NCI-H446 treated with DMSO at 0.1 percent for 48 hours (cell line): ENCODE measurements around the gene IDH3A.

Source experiments
- DNase-seq: peaks from one replicate; lab custom pipeline; 2025; lab: John Stamatoyannopoulos, UW

The IDH3A gene

DNA sequence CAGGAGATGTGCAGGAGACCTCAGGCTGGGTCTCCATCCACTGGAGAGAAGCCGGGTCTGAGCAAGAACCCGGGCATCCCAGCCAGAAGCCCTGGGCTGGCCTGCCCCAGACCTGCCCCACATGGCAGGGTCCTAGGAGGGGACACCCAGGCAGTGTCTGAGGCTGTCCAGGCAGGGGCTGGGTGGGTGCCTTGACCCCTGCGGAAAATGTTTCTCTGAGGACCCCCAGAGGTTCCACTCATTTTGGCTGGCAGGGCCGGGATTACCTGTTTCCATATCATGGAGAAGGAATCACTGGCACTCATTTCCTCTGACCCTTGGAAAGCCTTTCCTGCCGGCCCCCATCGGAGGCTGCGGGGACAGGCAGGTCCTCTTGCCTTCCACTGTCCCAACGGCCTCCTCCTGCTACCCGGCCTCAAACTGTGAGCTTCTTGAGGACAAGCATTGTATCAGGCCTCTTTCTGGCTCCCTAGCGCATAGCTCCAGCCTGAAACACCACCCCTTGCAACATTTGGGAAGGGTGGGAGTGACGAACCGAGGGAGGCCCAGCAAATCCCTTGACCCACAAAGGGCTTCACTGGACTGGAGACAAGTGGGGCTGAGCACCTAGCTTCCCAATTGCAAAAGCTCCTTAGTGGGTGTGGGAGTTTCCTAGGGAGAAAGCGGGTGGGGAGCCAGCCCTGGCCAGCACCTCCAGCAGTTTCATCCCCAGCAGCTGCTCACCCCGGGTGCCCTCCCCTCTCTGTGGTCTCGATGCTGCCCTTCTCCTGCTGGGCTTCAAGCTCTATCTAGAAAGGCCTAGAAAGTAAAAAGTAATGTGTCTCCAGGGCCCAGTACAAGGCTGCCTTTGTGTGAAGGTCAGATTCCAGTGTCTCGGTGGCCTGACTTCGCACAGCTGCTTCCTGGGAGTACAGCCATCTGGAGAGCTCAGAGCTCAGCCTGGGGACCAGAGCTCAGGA is 55.5 kb downstream of the IDH3A start:
- DNase-seq = no peak

DNA sequence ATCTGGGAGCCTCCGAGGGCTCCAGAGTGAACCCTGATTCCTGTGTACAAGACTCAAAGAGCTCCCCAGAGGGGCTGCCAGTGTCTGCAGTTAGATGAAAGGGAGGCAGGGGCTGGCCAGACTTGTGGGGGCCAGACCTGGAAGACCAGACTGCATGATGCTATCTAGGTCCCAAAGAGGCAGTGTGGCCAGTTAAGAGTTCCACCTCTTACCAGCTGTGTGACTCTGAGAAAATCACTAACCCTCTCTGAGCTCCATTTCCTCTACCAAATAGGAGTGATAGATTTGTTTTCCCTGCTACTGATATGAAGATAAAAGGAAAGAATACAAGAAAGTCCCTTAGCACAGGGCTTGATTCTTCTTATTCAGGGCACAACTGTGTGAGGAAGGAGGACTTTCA is 56.2 kb downstream of the IDH3A start:
- DNase-seq = no peak

DNA sequence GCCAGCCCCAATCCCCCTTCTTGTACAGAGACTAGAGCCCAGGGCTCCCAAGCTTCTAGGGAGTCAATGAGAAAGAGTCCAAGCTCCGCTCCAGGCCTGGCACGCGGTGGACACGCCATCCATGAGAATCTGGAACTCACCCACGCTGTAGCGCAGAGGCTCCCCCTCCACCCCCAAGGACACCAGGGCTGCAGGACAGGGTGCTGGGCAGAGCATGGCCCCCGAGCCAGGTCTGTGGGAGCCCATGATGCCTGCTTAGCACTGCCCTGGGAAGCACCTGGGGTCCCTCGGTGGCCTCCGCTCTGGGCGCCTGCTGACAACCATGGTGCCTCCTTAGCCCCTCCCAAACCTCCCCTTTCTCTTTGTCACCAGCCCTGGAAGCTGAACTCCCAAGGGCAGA is 56.7 kb downstream of the IDH3A start:
- no peak for DNase-seq

DNA sequence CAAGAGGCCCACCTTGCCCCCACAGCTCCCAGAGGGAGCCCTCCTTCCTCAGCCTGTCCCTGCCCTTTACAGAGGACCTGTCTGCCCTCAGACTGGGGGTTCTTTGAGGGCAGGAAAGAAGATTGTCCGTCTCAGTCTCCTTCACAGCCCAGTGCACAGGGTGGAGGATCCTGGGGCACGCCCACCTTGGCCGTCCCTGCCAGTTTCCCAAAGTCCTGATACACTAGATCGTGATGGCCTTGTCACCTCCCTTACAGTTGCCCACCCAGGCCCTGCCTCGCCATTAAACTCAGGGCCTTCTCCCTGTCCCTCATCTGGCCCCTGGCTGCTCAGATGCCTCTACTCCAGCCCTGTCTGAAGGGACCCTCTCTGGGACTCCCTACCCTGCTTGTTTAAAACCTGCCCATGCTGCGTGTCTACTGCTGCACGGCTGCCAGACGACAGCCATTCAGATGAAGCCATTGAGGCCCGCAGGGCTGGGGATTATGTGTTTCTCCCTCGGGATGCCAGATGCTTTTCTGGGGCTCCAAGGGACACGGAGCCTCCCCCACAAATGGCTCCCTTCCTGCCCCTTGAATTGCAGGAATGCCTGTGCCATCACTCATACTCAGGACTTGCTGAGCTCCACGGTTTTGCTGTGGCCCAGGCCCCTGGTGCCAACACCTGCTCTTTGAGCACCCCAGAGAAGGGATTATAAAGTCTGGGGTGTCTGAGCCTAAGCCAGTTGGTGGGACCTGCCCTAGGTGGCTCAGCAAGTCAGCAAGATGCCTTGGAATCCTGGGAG is 57.4 kb downstream of the IDH3A start:
- no peak for DNase-seq

DNA sequence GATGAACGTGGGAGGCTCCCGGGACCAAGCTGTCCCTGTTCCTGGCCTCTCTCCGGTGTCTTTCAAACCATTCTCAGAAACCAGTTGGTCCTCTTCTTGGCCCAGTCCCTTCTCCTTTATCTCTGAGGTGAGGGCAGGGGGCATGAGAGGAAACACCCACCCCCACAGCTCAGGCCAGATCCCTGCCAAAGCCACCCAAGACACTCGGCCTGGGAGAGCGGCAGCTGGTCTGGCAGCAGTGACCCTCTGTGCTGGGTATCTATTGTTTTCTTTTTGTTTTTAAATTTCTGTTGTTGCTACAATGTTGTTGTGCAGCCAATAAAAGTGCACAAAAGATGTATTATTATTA is 57.9 kb downstream of the IDH3A start:
- no peak for DNase-seq

DNA sequence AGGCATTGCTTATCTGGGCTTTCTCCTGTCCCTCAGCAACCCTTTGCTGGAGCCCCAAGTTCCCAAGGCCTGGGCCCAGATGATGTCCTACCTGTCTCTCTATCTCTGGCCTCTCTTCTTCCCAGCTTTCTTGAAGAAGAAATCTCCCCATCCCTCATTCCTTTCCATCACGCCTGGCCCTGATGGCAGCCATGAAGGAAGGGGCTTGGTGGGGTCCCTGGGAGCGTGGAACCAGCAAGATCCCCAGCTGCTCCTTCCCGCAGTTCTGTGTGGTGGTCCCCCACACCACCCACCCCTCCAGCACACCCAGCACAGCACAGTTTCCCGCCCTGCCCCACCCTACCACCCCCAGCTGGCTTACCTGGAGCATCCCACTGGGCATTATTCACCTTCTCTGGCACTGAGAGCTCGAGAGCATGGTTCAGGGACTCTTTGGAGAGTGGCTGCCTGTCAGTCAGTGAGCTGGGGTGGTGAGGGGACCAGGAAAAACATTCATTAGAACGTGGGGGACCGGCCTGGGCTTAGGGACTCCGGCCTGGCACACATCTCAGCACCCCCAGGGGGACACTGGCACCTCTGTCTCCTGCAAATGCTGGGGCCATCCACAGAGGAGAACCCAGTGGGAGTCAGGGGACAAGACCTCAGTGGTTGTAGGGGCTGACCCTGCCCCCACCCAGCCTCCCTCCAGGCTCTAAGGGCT is 58.6 kb downstream of the IDH3A start:
- DNase-seq = no peak

DNA sequence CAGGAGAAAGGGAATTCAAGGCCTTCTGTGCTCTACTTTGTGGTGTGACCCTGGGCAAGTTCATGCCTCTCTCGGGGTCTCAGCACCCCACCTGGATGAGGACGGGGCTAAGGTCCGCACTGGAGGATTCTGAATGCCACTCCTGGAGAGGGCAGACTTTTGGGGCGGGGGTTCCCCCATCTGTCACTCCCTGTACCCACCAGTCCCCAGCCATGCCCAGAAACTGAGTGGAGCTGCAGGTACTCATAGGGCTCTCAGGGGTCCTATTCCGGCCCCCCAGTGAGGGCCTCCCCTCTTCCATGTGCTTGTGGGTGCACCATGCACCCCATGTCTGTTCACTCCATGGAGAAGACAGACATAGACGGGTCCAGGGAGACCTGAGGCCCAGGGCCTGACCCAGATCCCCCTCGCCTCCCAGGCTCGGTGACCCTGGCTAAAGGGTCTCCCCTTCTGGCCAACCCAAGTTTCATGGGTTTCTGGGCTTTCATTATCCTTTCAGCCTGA is 59.2 kb downstream of the IDH3A start:
- DNase-seq = no peak

DNA sequence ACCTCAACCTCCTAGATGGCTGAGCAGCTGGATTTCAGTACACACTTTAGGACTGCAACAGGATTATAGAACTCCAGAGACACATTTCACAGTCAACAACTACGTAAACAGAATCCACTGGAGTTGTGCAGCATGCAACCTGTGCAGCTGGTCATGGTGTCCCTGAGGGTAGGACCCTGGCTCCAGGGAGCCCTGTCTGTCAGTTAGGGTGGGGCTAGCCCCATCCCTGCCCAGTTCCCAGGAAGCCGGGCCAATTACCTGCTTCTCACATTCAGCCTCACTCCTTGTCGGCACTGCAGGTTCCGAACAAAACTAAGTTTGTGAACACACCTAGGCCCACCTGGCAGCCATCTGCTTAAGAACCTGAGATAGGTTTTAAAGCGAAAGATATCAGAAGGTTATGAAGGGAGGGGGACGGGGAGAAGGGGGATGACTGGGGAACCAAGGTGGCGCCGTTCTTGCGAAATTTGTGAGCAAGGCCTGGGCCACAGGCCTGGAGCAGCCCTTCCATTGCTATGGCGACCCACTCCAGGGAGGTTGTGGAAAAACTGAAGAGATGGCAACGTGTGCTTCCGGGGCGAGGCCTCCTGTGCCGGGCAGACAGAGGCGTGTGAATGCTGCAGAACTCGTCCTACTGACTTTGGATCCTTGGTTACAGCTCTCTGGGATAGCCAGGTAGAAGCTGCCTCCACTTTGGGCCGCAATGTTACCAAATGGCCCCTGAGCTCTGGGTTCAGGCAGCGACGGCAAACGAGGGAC is 59.9 kb downstream of the IDH3A start:
- no peak for DNase-seq

DNA sequence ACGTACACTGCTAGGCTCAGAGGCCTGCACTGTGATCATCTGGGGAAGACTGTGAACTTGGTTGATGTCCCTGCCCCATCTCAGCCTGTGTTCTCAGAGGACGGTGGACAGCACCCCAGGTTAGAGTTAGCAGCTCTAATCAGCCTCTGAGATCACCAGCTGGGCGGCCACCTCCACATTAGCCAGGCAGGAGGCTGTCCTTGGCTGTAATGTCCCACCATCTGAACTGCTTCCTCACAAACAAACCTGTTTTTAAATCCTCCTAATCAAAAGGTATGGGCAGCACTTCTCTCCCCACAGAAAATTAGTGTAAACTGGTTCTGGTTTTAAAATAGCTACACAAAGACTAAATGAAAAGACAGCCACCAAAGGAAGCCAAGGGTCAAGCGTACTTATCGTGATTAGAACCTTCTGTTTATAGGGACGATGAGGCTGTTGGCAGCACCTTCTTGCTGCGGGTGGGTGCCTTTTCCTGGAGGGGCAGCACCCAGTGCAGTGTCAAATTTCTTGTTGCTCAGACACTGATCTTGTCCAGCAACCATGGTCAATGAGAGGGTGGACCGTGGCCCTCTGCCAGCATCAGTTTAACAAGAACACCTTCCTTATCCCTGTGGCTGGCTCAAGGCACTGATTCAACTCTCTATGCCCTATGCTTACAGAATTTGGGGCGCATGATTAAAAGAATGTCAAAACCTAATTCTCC is 60.6 kb downstream of the IDH3A start:
- DNase-seq = no peak

DNA sequence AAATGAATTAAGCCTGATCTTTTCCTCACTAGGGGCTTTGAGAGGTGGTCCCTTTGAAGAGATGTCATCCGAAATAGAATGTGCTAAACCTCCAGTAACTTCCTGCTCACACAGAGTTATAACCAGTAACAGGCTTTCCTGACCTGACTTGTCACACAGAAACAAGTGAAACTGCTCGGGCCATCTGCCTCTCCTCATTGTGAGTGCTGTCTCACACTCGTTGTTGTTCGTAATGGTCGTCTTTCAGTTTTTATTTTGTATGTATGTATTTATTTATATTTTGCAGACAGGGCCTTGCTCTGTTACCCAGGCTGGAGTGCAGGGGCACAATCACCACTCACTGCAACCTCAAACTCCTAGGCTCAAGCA is 61.2 kb downstream of the IDH3A start:
- no peak for DNase-seq

DNA sequence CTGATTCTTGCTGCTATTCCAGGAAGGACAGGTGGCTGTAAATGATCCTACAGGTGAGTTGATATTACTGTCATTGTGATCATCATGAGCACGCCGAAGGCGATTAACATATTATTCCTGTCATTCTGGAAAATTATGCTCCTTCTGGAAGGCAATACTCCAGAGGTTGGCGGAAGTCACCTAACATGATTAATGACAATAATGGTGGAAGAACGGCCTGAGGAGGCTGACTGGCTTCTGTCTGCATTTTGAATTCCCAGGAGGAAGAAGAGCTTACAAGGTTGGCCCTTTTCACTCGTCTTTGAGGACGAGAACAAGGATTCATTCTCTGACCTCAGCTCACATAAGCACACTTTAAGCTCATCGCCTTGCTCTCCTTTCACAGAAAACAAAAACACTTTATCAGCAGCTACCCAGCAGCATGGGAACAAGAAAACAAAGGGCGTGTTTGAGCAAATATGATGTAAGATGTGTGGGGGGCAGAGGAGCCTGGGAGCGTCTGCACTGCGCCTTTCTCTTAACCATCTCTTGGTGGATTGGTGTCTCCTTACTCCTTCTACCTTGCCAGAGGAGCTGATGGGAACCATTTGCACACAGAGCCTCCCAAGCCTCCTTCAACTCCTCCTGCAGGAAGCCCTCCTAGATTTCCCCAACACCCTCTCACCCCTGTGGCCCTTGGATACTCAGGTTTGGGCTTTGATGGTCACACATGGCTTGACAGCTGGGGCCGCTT is 62.2 kb downstream of the IDH3A start:
- no peak for DNase-seq

DNA sequence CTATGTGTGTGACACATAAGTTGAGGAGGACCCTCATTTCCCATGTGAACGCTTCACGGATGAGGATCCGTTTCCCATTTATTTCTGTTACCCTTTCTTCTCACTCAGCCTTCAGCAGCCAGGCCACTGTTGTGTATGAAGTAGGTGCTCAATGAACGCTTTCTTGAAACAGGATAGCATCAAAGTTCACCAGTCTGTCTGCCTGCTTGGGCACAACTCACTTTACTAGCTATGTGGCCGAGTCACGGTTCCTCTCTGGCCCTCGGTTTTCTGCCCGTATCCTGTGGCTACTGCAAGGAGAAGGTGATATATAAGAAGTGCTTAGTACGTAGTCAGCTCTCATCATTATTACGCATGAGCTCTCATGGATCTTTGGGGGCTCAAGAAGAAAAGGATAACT is 62.8 kb downstream of the IDH3A start:
- no peak for DNase-seq

DNA sequence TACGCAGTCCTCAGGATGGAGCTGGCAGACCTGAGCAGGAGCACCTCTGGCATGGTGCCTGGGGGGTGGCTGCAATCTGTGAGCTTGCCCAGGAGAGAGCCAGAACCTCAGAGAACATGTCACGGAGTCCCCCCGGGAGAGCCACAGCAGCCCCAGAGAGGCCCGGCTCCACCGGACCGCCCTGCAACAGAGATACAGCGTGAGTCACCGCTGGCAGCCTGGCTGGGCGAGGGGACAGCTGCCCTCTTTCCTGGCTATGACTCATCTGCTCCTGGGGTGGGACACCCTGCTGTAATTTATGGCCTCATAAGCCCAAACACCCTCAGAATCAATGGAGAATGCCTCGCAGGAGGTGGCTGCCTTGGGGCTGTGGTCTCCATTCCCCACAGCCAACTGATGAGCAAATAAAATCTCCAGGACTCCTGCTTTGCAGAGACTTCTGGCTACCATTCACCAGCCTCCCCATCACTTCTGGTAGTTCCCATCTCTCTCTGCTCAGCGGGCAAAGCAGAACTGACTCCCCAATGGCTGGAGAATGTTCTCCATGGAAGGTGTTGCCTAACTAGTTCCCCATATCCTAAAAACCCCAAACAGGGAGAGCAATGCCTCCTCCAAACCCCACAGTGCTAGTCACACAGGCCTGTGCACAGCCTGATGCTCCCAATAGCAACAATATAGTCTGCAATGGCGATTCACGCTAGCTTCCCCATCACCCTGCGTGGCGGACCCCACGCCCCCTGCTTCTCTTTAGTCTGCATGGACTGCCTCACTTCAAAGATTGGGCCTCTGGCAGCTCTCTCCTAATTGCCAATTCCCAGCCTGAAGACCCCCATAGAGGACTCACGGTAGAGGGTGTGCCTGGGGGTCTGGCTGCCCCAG is 63.6 kb downstream of the IDH3A start:
- DNase-seq = peak; percentile 75

DNA sequence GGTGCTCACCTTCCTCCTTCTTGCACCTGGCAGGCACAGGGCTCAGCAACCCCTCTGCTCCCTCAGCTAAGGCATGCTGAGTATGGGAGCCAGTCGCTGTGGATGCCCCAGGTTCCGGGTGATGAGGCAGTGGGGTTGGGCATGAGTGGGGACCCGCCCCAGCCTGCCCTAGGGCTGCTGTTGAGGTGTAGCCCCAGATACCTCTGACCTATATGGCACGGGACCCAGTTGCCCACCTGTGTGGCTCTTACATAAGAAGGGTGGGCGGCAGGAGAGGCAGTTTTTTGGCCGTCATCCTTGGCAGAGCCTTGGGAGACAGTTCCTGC is 64.2 kb downstream of the IDH3A start:
- no peak for DNase-seq

DNA sequence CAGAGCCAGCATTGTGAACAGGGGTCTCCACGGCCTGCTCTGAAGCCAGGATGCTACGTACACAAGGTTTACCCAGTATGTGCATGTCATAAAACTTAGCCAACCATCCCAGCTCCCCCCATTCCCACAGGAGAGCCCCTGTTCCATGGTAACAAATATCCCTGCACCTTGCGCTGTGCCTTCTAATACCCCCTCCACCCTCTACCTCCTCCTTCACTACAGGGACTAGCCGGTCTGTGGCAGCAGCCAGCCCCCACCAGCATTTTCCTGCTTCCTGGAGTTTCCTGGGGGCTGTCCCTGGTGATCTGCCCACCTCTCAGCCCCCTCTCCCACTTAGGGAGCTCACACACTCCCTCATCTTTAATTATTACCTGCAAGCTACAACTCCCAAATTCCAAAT is 64.8 kb downstream of the IDH3A start:
- no peak for DNase-seq

DNA sequence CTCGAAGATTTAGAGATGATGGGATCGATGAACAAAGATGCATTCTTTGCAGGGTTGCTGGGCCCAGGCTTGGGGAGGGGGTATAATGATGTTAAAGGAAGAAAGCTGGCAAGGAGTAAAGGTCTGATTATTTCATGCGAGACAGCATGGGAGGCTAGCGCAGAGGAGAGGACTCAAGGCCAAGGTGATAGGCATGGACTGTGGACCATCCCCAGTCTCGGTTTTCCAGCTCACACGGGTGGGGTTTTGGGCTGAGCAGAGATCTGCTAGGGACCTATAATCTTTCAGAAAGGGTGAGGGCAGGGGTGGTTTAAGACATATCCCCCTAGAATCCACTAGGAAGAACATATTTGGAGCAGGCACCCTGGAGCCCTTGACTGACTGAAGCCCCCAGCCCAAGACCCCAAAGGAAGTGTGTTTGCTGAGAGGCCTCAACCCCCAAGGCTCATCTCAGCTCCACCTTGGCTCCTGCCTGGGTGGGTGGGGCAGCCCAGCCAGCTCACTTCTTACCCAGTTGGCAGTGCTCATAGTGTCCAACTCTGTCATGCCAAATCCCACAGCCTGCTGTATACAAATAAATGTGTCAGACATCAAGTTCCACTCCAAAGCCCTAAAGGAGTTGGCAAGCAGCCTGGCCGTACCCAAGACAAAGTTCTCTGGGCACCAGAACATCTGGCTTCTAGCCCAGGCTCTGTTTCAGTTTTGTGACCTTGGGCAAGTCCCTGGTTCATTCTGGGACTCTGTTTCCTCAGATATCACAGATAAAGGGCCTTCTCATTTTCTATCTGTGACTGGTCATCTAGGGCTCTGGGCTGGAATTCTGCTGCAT is 67.3 kb downstream of the IDH3A start:
- DNase-seq = peak; percentile 92

DNA sequence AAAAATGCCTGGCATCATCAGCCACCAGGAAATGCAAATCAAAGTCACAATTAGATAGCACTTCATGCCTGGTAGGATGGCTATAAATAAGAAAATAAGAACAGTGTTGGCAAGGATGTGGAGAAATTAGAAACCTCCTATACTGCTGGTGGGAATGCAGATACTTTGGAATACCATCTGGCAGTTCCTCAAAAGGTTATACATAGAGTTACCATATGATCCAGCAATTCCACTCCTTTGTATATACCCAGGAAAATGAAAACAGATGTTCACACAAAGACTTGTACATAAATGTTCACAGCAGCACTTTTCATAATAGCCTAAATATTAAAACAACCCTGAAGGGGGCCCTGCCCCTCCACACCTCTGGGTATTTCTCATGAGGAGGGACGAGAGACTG is 71.6 kb downstream of the IDH3A start:
- peak; percentile 62 for DNase-seq
